MCF 10A (cell line): ENCODE measurements around the gene DHRS7B. TPM values are rescaled to one million over a fixed set of nuclear protein-coding genes. Genes with fewer than 3 reads are reported as not detected.
"Not testable (repeated sequence)": the region's sequence is repeated elsewhere in the genome, so short reads cannot be mapped to it uniquely, and the experiment has no call there.

ENCODE experiments used
- BruUV-seq: library from RNA; stranded (reverse); fragments of 400-500 nt; replicated peaks from 2 replicates; lab custom pipeline; 2021; lab: Mats Ljungman, UMichigan
- CTCF ChIA-PET: fragments of 300-600 bp; sonication (Branson Sonifier 250); formaldehyde crosslinking; extraction: SDS; loops from one replicate; lab custom pipeline; 2021; ENCODE audit warnings: antibody characterized with exemption, inconsistent platforms; lab: Yijun Ruan, JAX
- POLR2A ChIA-PET: fragments of 300-600, 350-650 bp; sonication (Branson Sonifier 250); formaldehyde crosslinking; extraction: SDS; loops from one replicate; lab custom pipeline; 2020; ENCODE audit warnings: antibody characterized with exemption, inconsistent platforms; lab: Yijun Ruan, JAX
- DNase-seq: peaks from one replicate; pipeline ENCODE4 v3.0.0-alpha.2; 2018; ENCODE audit not compliant: unreplicated experiment
- H3K27ac Mint-ChIP-seq: one replicate; pipeline ENCODE4 v1.8.0; 2022; ENCODE audit warnings: mild to moderate bottlenecking, low read depth, mixed read lengths; ENCODE audit not compliant: unreplicated experiment
- H3K27me3 Mint-ChIP-seq: one replicate; pipeline ENCODE4 v1.8.0; 2022; ENCODE audit warnings: mixed read lengths; ENCODE audit not compliant: insufficient read depth, unreplicated experiment
- H3K36me3 Mint-ChIP-seq: one replicate; pipeline ENCODE4 v1.8.0; 2022; ENCODE audit warnings: mild to moderate bottlenecking, moderate library complexity, mixed read lengths; ENCODE audit not compliant: insufficient read depth, unreplicated experiment
- H3K4me1 Mint-ChIP-seq: one replicate; pipeline ENCODE4 v1.8.0; 2022; ENCODE audit warnings: mixed read lengths; ENCODE audit not compliant: insufficient read depth, unreplicated experiment
- H3K4me3 Mint-ChIP-seq: one replicate; pipeline ENCODE4 v1.8.0; 2022; ENCODE audit warnings: mild to moderate bottlenecking, moderate library complexity, mixed read lengths; ENCODE audit not compliant: unreplicated experiment
- H3K9me3 Mint-ChIP-seq: one replicate; pipeline ENCODE4 v1.8.0; 2022; ENCODE audit warnings: mixed read lengths; ENCODE audit not compliant: unreplicated experiment
- CTCF ChIP-seq: fragments of 200-600 bp; IDR thresholded peaks from one replicate; pipeline ENCODE4 v1.8.0; 2022; ENCODE audit warnings: antibody characterized with exemption, mild to moderate bottlenecking; ENCODE audit not compliant: unreplicated experiment
- intact Hi-C: fragments of 100-400 bp; cut with micrococcal nuclease; formaldehyde crosslinking; loops from 2 replicates; pipeline ENCODE4 v1.14.1; 2022
- total RNA-seq: library from RNA; stranded (reverse); gene quantifications from 2 replicates; pipeline ENCODE4 v1.2.3, GENCODE V29; 2022

The DHRS7B gene
- total RNA-seq, 1 experiment from 2014 or later, result 18.0 TPM

- Mint-ChIP-seq H3K36me3 (peaks cover 20% of the 10 kb centered on the region), H3K27ac (no peak overlapping the region)
- POLR2A ChIA-PET, result interaction anchor here (0.7 to 1.9 kb wide), 2 partner anchors 23 to 110 kb away, joined by 3 to 4 read pairs; partner anchors contain the start of gene TMEM11
Measured at GRCh38 chr17:21190078-21190477, 63.3 kb downstream of the DHRS7B start.

DNA sequence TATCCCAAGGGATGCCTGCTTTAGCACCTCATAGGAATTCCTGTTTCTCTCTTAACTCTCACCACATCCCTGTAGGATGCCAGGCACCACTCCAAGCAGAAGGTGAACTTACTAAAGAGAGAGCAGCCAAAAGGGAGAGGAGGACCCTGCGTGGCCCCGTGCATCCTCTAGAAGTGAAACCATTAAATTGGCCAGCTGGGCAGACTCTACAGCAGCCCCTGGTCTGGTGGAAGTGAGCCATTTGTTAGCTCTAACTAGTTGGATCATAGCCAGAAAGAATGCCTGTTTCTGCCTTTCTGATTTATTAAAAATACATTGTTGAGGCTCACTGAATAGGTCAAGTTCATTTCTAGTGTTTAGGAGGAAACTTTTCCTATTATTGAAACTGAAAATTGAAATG is 64.9 kb downstream of the DHRS7B start:
- H3K4me1 Mint-ChIP-seq, result no peaks in the 10 kb centered on the region
- BruUV-seq, result no TSS peak
- peaks cover 23% of the 10 kb centered on the region for H3K36me3 Mint-ChIP-seq
- no peak overlapping the region for H3K27ac Mint-ChIP-seq
- CTCF ChIA-PET, result no interaction called here
- H3K4me3 Mint-ChIP-seq, result no peak overlapping the region
- POLR2A ChIA-PET, result interaction anchor here (1.9 kb wide), 1 partner anchor 22 kb away, joined by 4 read pairs; the partner anchor contains the start of gene TMEM11
- H3K9me3 Mint-ChIP-seq, result no peaks in the 10 kb centered on the region
- TF ChIP-seq CTCF, result no peak
- intact Hi-C loops, result no loop called here
- H3K27me3 Mint-ChIP-seq, result no peaks in the 10 kb centered on the region
- no peak for DNase-seq

More at GRCh38 chr17:21190078-21190477, 63.3 kb downstream of the DHRS7B start:
- intact Hi-C loops, result no loop called here
- no TSS peak for BruUV-seq
- Mint-ChIP-seq H3K4me1 (no peaks in the 10 kb centered on the region), H3K4me3 (no peak overlapping the region), H3K9me3 (no peaks in the 10 kb centered on the region), H3K27me3 (no peaks in the 10 kb centered on the region)
- TF ChIP-seq CTCF, result no peak
- DNase-seq, result no peak
- CTCF ChIA-PET, result interaction anchor here (0.5 to 1.3 kb wide), 4 partner anchors 23 to 95 kb away, joined by 3 to 9 read pairs (median 3); no protein-coding TSS in a partner anchor

DNA sequence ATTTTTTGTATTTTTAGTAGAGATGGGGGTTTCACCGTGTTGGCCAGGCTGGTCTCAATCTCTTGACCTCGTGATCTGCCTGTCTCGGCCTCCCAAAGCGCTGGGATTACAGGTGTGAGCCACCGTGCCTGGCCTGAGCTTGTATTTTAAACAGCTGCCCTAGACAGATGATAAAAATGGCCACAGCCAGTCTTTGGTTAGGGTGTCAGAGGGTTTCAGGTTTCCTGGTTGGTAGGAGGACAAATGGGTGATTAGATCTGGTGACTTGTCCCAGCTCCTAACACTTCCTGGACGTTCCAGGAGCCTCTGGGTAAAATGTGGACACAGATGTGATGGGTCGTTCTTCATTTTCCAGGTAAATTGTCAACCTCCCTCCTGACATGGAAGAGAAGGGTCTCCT is 65.7 kb downstream of the DHRS7B start:
- BruUV-seq, intact Hi-C loops, DNase-seq, H3K4me1 Mint-ChIP-seq, H3K4me3 Mint-ChIP-seq, H3K27ac Mint-ChIP-seq, H3K27me3 Mint-ChIP-seq, POLR2A ChIA-PET, H3K9me3 Mint-ChIP-seq: not testable (repeated sequence)
- H3K36me3 Mint-ChIP-seq, result peaks cover 30% of the 10 kb centered on the region
- CTCF ChIA-PET, result interaction anchor here (0.7 kb wide), 1 partner anchor 59 kb away, joined by 3 read pairs; no protein-coding TSS in a partner anchor

GRCh38 chr17:21193031-21193430 is 66.3 kb downstream of the DHRS7B start:
- POLR2A ChIA-PET, result no interaction called here
- BruUV-seq, result no TSS peak
- H3K27ac Mint-ChIP-seq, result no peak overlapping the region
- peaks cover 36% of the 10 kb centered on the region for H3K36me3 Mint-ChIP-seq
- CTCF ChIA-PET, result interaction anchor here (0.7 to 0.9 kb wide), 2 partner anchors 12 to 35 kb away, joined by 3 to 6 read pairs; no protein-coding TSS in a partner anchor
- H3K9me3 Mint-ChIP-seq, result no peaks in the 10 kb centered on the region
- intact Hi-C loops, result no loop called here
- H3K27me3 Mint-ChIP-seq, result no peaks in the 10 kb centered on the region
- DNase-seq, result no peak
- TF ChIP-seq CTCF, result no peak
- H3K4me1 Mint-ChIP-seq, result no peaks in the 10 kb centered on the region
- H3K4me3 Mint-ChIP-seq, result no peak overlapping the region
